NCI-H1436 (cell line): ENCODE measurements around the gene SLC10A7.

Experiments used
- DNase-seq: peaks from one replicate; lab custom pipeline; 2025; lab: John Stamatoyannopoulos, UW

The SLC10A7 gene

DNA sequence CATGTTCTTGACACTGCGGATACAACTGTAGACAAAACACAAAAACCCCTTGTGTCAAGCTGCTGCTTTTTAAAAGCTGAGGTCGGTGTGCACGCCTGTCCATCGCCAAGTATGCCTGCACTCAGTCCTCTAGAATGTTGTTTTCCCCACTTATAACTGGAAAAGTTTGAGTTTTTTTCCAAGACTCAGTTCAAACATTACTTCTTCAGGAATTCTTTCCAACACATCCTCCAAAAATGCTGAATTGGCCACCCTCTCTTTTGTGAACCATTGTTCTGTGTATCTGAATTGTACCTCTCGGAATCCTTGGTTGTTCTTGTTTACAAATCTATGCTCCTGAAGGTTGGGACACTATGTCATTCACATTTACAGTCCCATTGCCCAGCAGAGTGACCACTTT is 212.8 kb downstream of the SLC10A7 start:
- DNase-seq, result no peak

GRCh38 chr4:146302822-146303221 is 218.9 kb downstream of the SLC10A7 start:
- DNase-seq, result no peak

- no peak for DNase-seq
Observed at GRCh38 chr4:146299607-146300006, 222.1 kb downstream of the SLC10A7 start.

DNA sequence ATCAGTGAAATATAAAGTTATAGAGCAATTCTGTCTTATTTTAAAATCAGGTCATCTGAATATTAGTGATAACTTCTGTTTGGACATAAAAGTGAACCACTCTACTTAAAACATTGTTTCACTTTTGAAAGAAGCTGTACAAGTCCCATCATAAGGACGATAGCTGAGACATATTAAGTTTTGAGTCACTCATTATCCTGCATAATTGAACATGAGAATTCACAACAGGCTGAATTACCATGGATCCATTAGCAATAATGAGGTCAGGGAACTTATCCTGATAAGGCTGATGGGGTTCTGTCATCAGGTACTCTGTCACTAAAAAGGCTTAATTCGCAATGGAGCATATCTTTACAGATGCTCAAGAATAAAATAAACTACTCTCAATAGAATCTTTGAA is 227.0 kb downstream of the SLC10A7 start:
- DNase-seq, result no peak

DNA sequence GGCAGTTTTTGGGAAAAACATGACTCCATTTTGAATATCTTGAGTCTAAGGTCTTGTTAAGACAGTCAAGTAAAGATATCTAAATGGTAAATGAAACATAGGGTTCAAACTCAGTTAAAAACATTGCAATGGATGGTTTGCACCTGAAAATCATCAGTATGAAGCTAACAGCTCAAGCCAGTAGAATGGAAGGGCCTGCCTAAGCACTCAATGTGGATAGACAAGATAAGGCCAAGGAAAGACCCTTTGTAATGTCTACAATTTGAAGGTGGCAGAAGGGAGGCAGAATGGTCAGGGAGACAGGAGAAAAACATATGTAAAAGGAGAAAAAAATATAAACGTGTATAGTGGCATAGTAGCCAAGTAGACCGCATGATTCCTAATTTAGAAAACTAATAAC is 229.2 kb downstream of the SLC10A7 start:
- no peak for DNase-seq

GRCh38 chr4:146291313-146291712 is 230.4 kb downstream of the SLC10A7 start:
- no peak for DNase-seq

GRCh38 chr4:146288193-146288592 is 233.5 kb downstream of the SLC10A7 start:
- DNase-seq, result no peak

GRCh38 chr4:146285037-146285436 is 236.7 kb downstream of the SLC10A7 start:
- no peak for DNase-seq

DNA sequence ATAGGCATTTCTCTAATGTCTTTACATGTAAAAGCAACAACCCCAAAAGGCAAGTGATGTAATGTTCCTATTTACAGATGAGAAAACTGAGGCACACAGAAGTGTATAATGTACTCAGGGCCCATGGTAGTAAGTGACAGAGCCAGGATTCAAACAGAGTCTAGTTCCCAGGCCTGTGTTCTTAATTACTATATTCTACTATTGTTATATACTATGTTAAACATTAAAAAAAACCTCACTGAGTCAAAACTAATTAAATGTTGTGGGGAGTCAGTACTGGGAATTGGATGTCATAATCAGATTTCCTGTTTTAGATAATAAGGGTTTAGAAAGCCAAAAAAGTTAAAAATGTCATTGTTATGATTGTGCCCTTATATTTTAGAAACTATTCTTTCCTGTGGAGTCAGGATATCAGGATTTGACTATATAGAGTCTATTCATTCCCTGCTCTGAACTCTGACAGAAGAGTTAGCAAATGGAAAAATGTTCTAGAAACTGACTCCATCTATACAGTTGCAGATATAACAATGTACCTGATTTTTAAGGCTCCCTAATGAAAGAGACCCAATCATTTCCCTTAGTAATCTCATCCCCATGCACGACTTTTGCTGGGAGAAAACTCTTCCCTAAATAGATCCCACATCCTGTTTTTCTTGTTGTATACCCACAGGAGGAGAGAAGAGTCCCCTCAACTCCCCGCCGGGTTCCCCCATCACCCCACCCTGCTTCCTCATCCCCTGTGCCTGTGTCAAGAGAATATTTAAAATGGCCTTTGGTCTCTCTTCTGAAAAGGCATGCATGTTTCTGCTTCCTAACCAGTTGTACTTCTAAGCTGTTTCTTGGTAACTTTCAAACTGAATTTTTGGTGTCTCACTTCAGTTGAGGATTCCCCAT is 237.7 kb downstream of the SLC10A7 start:
- no peak for DNase-seq

DNA sequence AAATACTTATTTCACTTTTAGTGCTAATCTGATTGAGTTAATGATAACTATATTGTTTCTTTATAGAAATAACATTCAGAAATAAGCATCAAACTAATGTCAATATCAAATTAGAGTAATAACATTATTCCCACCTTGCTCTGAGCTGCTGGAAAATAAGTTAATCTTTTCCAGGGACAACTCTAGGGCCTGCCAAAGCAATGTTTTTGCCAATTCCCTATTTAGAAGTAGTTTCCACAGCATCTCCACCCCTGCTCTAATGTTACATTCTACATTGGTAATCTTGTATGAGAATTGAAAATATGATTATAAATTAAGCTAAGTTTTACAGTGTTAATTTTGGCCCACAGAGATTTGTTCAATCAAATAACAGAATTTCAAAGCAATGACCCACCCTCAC is 239.1 kb downstream of the SLC10A7 start:
- no peak for DNase-seq

- no peak for DNase-seq
Observed at GRCh38 chr4:146278986-146279385, 242.8 kb downstream of the SLC10A7 start.

- DNase-seq, result no peak
Observed at GRCh38 chr4:146275370-146275769, 246.4 kb downstream of the SLC10A7 start.

GRCh38 chr4:146274774-146275173 is 247.0 kb downstream of the SLC10A7 start:
- DNase-seq, result no peak

- no peak for DNase-seq
Observed at GRCh38 chr4:146273204-146273901, 248.4 kb downstream of the SLC10A7 start.

GRCh38 chr4:146271466-146271865 is 250.3 kb downstream of the SLC10A7 start:
- no peak for DNase-seq

- no peak for DNase-seq
Observed at GRCh38 chr4:146269228-146269653, 252.5 kb downstream of the SLC10A7 start.

DNA sequence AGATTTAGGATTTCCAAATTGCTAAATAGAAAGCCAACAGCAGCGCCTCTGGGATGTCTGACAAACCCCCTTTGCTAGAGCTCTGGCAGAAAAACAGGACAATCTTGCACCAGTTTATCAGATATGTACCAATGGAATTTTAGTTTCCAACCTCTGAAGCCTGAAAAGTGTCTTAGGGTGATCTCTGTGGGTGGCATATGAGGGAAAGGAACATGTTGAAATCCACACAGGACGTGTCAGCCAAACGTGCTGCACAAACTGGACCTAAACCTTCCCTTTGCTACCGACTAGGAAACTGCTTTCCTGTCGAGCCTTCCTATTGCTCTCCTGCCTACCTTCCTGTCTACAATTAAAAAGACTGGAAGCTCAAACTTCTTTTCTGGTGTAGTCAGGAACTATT is 253.9 kb downstream of the SLC10A7 start:
- no peak for DNase-seq

DNA sequence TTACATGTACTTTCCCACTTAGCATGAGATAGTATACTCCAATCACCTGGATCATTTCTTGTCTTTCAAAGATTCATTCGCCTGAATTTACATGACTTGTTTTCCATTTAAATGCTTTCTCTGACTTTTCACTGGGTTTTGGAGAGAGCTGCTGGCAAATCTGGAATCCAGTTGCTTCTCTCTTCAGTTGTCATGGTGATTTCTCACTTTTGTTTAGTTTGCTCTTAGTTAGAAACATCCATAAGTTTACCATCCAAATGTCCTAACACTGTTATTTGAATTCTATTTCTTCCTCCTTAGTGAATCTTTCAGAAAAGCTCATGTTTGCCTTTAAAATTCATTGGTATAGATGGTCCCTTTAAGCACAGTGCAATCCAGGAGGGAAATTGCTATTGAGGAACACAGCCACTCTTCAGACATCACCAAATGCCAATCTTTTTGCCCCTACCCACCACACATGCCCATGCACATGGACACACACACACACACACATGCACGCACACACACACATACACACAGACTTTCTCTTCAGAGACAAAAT is 255.7 kb downstream of the SLC10A7 start:
- DNase-seq, result no peak

- no peak for DNase-seq
Observed at GRCh38 chr4:146263793-146264192, 257.9 kb downstream of the SLC10A7 start.

DNA sequence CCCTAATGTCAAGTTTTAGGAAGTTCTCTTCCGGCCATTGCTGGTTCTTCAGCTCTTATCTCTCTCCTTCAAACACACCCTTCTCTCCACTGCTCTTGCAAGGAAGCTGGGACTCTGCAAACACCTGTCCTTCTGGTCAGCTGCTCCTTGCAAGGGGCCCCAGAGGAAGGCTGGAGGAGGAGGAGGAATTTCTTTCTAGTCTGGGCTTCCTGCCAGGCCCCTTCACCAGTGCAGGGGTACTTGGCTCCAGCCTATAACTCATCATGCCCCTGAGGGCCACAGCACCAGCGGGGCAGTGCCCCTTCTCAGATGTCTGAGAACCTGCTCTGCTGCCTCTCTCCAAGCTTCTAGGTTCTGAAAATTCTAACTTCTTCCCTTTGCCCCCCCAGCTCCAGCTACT is 260.7 kb downstream of the SLC10A7 start:
- no peak for DNase-seq

GRCh38 chr4:146260521-146260920 is 261.2 kb downstream of the SLC10A7 start:
- no peak for DNase-seq

DNA sequence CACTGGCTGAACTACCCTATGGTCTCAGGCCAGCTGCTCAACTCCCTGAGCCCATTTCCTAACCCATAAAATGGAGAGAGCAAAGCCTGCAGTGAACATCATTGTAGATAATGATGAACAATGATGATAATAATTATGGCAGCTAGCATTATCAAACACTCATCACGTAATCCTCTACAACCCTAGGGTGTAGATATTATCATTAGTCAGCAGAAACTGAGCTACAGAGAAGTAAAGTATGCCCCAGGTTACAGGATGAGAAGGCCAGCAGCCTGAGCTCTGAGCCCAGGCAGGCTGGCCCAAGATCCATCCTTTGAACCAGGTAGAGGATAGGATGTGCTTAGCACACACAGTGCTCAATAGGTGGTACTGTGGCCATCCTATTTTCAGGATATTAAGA is 264.2 kb downstream of the SLC10A7 start:
- DNase-seq, result no peak

DNA sequence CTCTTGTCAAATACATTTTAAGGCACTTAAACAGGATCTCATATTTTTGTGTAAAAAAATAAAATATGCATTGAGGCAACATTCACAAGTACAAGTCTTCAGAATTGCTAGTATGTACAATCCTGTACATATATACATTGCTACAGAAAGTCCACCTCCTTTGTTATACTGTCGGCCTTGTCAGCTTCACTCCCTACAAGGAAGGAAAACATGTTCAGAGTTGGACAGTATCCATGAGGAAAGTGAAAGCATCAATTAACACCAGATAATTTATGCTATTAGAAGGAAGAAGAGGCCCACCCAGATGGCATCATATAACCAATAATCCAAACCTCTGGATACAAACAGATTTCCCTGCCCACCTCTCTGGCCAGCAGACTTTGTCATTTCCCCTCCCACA is 265.4 kb downstream of the SLC10A7 start:
- no peak for DNase-seq
